ENCODE data around the gene ICOSLG.
"Not testable (repeated sequence)": the region's sequence is repeated elsewhere in the genome, so short reads cannot be mapped to it uniquely, and the experiment has no call there.

ICOSLG gene

GRCh38 chr21:44265734-44266270 is 25.1 kb upstream of the ICOSLG start:
- no peak for DNase-seq (ENCODE audit: low read depth in 3 of 3, low spot score in 1 of 3)

DNA sequence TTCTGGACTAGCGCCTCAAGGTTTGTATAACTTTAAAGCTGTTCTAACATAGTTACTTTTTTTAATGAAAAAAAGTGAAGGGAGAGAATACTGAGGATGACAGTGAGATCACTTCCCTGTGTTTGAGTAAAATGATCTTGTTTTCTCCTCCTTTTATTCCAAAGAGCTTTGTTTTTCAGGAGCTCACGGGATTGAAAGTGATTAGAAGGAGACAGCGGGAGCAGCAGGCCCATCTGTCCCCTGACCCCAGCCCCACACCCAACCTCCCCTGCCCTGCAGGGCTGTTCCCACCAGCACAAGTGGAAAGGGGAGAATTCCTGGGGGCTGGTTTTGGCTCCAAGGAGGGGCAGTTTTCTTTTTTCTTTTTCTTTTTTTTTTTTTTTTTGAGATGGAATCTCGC is 23.0 kb upstream of the ICOSLG start:
- no peak for DNase-seq (ENCODE audit: low read depth in 3 of 3, low spot score in 1 of 3)

- no peak for DNase-seq (ENCODE audit: low read depth in 3 of 3, low spot score in 1 of 3)
These were observed 22.5 kb upstream of the ICOSLG start for GRCh38 chr21:44263221-44263760.

- no peak for DNase-seq (ENCODE audit: low read depth in 3 of 3, low spot score in 1 of 3)
These were observed 21.8 kb upstream of the ICOSLG start for GRCh38 chr21:44262338-44263056.

DNA sequence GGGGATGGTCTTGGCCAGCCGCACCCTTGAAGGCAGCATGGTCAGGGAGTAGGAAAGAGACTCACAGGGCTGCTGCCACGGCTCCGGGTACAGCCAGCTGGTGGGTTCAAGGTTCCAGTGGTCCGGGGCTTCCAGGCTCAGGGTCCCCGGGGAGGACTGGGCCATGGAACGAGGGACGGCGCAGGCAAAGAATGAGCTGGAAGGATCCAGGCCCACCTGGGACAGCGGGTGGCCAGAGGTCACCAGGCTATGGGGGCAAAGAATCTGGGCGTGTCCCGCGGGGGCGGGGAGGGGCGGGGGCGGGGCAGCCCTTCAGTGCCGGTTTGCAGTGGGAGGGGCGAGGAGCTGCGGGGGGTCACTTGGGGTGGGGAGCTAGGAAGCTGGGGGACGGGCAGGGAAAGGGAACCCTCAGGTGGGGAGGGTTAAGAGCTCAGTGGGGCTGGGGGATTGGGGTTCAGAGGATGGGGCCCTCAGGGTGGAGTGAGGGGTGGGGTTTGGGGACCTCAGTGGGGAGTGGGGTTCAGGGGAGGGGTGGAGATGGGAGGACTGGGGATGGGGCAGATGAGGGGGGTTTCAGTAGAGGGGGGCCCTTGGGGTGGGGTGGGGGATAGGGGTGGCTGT is 21.0 kb upstream of the ICOSLG start, which contains the start of gene DNMT3L:
TSS of gene DNMT3L (minus strand) at position 223 of the 621 bp plus-strand sequence. CDS start 638 bp downstream, outside the sequence.
- no peak for DNase-seq (ENCODE audit: low read depth in 3 of 3, low spot score in 1 of 3)

DNA sequence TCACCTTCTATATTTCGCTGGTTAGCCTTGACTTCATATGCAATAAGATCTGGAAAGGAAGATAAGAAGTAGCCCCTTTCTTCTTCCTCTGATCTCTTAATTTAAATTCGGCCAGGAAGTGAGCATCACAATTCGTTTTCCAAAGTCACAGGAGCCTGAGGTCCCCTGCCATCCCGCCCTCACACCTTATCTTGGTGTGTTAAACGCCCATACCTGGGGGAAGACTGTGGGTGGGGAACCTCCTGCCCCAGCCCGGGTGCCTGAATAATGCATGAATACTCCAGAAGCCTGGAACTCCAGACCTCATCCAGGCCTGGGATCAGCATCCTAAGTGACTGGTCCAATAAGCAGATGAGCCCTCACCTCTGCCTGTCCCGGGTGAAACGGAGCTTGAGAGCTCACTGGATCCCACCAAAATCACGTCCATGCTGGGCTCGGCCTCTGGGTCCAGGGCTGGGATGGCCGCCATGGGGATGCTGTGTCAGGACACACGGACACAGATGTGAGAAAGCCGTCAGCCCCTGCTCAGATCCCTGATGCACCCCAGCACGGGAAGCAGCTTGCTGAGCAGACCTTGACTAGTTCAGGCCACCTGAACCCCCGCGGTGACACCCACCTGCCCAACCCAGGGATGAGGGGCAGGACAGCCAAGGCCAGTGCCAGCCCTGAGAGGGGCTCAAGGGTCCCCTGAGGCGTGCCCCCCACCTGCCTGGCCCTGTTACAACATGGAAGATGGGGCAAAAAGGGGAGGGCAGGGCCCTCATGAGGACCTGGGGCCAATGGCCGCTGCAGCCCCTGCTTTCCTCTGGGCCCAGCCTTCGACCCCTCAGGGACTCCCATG is 20.3 kb upstream of the ICOSLG start:
- DNase-seq (ENCODE audit: low read depth in 3 of 3, low spot score in 1 of 3), result no peak

DNA sequence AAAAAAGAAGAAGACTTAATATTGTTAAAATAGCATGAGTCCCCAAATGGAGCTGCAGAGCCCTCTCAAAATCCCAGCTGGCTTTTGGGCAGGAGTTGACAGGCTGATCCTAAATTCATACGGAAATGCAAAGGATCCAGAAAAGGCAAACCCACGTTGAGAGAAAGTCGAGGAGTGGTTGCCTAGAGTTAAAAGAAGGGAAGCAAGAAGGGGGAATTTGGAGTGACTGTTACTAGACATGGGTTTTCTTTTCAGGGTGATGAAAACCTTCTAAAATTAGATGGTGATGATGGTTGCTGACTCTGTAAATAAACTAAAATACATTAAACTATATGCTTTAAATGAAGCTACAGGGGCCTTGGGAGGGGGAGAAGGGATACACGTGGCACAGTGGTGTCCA is 19.3 kb upstream of the ICOSLG start:
- DNase-seq (ENCODE audit: low read depth in 3 of 3, low spot score in 1 of 3), result no peak

DNA sequence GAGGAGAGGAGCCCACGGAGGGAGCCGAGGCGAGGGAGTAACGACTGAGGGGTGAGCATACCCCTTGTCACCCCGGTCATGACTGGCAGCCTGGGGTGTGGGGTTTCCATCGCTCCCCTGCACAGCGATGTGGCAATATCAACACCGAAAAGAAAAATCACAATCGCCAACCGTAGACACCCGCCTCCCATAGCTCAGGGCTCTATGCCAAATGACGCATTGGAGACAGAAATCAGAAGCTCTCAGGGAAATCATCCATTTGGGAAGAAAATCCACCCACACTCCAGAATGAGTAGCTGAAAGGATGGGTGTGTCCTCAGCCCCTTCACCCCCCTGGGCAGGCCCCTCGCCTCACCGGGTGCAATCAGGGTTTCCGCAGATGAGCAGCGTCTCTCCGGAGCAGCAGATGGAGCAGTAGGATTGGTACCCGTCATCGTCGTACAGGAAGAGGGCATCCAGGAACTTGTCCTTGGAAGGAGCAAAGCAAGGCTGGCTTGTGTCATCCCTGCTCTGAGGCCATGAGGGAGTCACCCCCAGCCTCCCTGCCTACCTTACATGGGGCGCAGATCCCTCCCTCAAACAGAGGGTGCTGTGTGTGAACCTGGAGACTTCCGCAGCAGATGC is 18.5 kb upstream of the ICOSLG start:
- DNase-seq (ENCODE audit: low read depth in 3 of 3, low spot score in 1 of 3), result no peak

GRCh38 chr21:44258056-44258725 is 17.4 kb upstream of the ICOSLG start:
- no peak for DNase-seq (ENCODE audit: low read depth in 3 of 3, low spot score in 1 of 3)

GRCh38 chr21:44255511-44255981 is 14.8 kb upstream of the ICOSLG start:
- no peak for DNase-seq (ENCODE audit: low read depth in 3 of 3, low spot score in 1 of 3)

GRCh38 chr21:44253832-44254710 is 13.3 kb upstream of the ICOSLG start:
- DNase-seq (ENCODE audit: low read depth in 3 of 3, low spot score in 1 of 3), result no peak

- DNase-seq (ENCODE audit: low read depth in 3 of 3, low spot score in 1 of 3), result not testable (repeated sequence)
These were observed 8.7 kb upstream of the ICOSLG start for GRCh38 chr21:44249204-44250037.

DNA sequence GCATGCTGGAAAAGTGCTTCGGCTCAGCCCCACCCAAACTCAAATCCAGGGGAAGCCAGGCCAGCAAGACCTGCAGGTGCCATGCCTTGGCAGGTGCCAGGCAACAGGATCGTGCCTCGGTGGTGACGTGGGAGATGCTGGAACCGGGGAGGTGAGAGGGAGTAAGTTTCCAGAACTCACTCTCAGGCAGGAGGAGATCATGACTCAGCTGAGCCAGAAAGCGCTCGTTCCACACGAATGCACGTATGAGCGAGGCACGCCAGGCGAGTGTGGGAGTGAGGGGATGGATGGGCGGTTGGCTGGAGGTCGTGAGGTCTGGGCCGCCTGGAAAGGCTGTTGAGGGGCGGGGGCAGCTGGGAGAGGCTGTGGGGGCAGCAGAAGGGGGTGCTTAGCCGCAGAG is 7.2 kb upstream of the ICOSLG start:
- not testable (repeated sequence) for DNase-seq (ENCODE audit: low read depth in 3 of 3, low spot score in 1 of 3)

- not testable (repeated sequence) for DNase-seq (ENCODE audit: low read depth in 3 of 3, low spot score in 1 of 3)
These were observed 3.2 kb upstream of the ICOSLG start for GRCh38 chr21:44243980-44244379.

DNA sequence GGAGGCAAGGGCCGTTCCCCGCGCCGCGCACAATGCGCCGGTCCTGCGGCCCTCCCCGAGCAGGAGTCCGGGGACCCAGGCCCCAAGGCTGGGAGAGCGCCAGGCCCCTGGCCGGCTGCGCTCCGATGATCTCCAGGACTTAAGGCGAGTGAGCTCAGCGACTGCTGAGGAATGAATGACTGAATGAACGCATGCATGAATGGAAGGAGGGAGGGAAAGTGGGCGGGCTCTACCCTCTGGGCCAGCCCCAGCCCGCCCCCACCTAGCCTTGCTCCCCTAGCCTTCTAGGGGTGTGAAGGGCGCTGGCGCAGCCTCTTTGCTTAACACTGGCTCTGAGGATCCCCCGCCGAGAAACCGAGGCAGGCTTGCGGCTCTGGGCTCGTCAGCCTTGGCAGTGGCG is 538 bp upstream of the ICOSLG start:
- DNase-seq (ENCODE audit: low read depth in 3 of 3, low spot score in 1 of 3), result not testable (repeated sequence)

GRCh38 chr21:44240353-44240752 is 390 bp downstream of the ICOSLG start:
- DNase-seq (ENCODE audit: low read depth in 3 of 3, low spot score in 1 of 3), result not testable (repeated sequence)

- not testable (repeated sequence) for DNase-seq (ENCODE audit: low read depth in 3 of 3, low spot score in 1 of 3)
These were observed 11.2 kb downstream of the ICOSLG start for GRCh38 chr21:44229561-44229960.

DNA sequence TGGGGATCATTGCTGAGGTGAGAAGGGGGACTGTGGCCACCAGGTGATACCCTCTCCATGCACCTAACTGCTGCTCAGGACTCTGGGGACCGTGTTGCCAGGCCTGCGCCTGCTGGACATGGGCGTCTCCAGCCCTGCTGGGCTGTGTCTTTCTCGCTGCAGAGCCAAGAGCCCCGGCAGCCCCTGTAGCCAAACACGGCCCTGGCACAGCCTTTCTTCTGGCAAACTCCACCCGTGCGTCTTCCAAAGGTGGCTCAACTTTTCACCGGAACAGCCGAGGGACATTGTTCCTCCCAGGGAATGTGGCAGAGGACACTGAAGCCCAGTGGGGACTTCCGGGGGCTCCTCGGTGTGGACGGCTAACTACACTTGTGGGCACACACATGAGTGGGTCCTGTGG is 12.6 kb downstream of the ICOSLG start:
- DNase-seq (ENCODE audit: low read depth in 3 of 3, low spot score in 1 of 3), result not testable (repeated sequence)

All from stimulated activated CD4-positive, alpha-beta T cell treated with anti-CD3 and anti-CD28 coated beads, TNF-alpha, amount 100 ng/mL, for 1 hour (primary cell).